ENCODE results near the gene PRODH2.
"Not testable (repeated sequence)": the region's sequence is repeated elsewhere in the genome, so short reads cannot be mapped to it uniquely, and the experiment has no call there.

Gene PRODH2

GRCh38 chr19:35843676-35844481 is 31.2 kb upstream of the PRODH2 start:
- no peak for DNase-seq (ENCODE audit: low read depth, low spot score)

DNA sequence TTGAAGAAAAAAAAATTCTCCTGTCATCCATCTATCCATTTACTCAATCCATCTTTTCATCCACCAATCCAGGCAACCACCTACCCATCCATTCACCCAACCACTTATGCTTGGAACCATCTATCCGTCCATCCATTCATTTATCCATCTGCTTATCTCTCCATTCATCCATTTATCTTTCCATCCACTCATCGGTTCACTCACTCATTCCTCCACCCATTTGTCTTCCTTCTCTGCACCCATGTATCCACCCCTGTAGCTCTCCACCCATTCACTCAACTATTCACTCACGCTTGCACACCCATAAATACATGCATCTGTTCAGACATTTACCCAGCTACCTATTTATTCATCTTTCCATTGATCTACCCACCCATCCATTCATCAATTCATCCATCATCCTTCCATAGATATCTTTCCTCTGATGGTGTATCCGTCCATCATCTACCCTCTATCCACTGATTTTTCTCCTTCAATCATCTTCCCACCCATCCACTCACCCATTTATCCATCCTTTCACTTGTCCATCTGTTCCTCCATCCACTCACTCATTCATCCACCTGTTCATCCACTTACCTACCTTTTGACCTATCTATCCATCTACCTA is 30.1 kb upstream of the PRODH2 start:
- DNase-seq (ENCODE audit: low read depth, low spot score), result no peak

GRCh38 chr19:35841961-35842595 is 29.4 kb upstream of the PRODH2 start:
- DNase-seq (ENCODE audit: low read depth, low spot score), result no peak

- DNase-seq (ENCODE audit: low read depth, low spot score), result not testable (repeated sequence)
These were observed 23.5 kb upstream of the PRODH2 start for GRCh38 chr19:35836096-35836495.

DNA sequence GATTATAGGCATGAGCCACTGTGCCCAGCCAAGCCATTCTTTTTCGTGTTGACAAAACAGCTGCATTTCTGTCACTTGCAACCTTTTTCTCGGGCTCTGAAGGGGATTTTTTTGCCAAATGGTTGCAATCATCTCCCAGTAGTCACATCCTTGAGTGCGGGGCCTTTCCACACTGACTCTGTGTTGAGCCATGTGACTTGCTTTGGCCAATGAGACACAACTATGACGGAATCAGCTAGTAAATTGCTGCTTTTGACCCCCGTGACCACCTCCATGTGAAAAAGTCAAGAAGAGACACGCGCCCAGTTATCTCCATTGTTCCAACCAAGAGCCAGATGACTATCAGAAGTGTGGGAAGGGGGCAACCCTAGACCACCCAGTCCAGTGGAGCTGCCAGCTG is 21.3 kb upstream of the PRODH2 start:
- DNase-seq (ENCODE audit: low read depth, low spot score), result no peak

DNA sequence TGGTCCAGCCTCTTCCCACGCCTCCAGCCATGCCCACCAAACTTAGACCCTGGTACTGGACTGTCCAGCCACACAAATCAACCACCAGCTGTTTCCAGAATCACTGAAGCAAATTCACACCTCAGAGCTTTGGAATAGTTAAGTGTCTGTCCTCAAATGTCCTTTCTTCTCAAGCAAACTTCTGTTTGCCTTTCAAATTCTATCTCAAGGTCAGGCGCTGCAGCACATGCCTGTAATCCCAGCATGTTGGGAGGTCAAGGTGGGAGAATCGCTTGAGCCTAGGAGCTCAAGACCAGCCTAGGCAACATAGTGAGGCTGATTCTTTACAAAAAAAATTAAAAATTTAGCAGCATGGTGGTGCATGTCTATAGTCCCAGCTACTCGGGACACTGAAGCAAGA is 19.4 kb upstream of the PRODH2 start:
- no peak for DNase-seq (ENCODE audit: low read depth, low spot score)

DNA sequence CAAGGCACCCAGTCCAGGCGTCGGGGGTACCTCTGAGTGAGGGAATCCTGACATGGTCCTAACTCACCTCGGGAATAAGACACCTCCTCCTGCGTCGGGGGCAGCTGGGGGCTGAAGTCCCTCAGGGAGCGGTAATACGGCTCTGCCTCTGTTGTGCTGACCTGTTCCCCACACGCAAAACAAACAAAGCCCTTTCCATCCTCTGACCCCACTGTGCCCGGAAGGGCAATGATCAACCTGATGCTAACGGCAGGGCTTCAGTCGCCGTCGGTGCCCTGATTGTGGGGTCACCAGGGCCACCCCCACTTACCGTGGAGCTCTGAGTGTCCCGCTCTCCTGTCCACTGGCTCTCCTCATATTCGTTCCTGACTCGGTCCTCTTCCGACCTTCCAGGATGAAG is 18.3 kb upstream of the PRODH2 start:
- no peak for DNase-seq (ENCODE audit: low read depth, low spot score)

GRCh38 chr19:35828692-35829301 is 16.2 kb upstream of the PRODH2 start:
- DNase-seq (ENCODE audit: low read depth, low spot score), result no peak

DNA sequence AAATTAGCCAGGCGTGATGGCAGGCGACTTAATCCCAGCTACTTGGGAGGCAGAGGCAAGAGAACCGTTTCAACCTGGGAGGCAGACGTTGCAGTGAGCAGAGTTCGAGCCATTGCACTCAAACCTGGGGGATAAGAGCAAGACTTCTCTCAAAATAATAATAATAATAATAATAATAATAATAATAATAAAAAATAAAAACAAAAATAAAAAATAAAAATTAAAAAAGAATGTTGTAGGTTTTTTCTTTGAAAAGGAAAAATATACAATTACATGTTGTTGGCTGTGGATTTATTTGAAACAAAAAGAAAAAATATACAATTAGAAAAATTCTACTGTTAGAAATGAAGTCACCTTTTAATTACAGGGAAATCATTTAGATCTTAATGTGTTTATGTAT is 11.5 kb upstream of the PRODH2 start:
- DNase-seq (ENCODE audit: low read depth, low spot score), result no peak

DNA sequence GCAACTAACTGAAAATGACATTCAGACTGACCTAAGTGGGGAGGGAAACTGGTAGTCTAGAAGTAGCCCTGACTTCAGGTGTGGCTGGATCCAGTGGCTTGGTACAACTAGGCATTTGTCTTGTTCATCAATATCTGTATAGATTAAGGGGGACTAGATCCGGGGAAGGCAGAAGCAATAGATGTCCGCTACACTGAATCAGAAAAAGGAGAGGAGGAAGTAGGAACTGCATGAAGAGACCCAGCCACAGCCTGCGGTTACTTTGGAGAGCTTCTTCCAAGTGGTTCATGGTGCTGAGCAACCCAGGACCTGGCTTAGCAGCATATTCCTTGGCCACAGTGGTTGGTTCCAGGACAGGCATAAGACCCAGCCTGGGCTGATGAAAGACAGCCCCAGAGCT is 9.9 kb upstream of the PRODH2 start:
- DNase-seq (ENCODE audit: low read depth, low spot score), result no peak

DNA sequence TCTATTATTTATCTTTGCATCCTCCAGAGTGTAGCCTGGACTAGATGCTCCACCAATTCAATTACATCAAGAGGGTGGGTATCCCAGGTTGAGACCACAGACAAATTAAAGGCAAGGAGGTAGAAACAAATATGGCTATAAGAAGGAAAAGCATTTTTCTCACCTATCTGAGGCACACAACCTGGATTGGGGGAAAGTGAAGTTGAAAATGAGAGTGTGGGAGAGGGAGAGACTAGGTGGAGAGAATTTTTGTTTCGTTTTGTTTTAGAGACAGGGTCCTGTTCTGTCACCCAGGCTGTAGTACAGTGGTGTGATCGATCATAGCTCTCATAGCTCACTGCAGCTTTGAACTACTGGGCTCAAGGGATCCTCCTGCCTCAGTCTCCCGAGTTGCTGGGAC is 5.8 kb upstream of the PRODH2 start:
- no peak for DNase-seq (ENCODE audit: low read depth, low spot score)

DNA sequence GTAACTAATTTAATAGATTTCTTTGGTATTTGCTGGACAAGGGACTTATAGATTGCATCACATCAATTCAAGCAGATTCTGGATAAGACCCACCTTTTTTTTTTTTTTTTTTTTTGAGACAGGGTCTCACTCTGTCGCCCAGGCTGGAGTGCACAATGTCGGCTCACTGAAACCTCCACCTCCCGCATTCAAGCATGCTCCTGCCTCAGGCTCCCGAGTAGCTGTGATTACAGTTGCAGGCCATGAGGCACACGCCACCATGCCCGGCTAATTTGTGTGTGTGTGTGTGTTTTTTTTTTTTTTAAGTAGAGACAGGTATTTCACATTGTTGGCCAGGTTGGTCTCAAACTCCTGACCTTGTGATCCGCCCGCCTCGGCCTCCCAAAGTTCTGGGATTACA is 4.2 kb upstream of the PRODH2 start:
- DNase-seq (ENCODE audit: low read depth, low spot score), result no peak

DNA sequence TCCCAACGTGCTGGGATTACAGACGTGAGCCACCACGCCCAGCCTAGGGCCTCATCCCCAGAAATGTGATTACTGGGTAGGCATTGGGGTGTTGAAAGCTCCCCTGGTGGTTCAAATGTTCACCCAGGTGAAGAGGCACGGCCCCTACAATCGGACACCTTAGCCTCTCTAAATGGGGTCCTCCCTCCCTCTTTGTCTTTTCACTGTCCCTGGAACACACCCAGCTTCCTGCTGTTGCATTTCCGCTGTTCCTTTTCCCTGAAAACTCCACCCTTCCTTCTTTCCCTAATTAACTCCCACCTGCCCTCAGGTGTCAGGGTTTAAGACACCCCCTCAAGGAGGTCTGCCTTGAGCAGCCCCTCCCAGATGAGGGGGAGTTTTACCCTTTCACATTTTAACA is 3.6 kb upstream of the PRODH2 start:
- peak; percentile 17 for DNase-seq (ENCODE audit: low read depth, low spot score)

DNA sequence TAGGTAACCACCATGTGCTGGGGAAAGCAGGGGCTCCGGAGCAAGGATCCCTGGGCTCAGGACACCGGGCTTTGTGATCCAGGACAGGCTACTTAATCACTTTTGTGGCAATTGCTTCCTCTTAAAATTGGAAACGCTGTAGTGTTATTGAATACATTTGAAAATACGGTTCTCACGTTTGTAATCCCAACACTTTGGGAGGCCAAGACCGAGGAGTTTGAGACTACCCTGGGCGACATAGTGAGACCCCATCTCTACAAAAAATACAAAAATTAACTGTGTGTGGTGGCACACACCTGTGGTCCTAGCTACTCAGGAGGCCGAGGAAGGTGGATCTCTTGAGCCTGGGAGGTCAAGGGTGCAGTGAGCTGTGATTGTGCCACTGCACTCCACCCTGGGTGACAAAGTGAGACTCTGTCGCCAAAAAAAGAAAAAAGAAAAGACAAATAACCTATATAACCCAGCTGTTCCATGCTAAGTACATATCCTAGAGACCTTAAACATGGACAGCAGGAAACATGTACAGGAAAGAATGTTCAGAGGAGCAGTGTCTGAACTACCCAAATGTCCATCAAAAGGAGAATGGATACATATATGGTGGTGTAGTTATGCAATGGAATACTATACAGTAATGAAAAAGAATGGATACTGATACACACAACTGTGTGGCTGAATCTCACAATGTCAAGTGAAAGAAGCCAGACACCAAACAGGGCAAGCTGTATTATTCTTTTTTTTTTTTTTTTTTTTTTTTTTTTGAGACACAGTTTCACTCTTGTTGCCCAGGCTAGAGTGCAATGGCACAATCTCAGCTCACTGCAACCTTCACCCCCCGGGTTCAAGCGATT is 622 bp upstream of the PRODH2 start:
- no peak for DNase-seq (ENCODE audit: low read depth, low spot score)

GRCh38 chr19:35811317-35812219 is 1.1 kb downstream of the PRODH2 start:
- no peak for DNase-seq (ENCODE audit: low read depth, low spot score)

DNA sequence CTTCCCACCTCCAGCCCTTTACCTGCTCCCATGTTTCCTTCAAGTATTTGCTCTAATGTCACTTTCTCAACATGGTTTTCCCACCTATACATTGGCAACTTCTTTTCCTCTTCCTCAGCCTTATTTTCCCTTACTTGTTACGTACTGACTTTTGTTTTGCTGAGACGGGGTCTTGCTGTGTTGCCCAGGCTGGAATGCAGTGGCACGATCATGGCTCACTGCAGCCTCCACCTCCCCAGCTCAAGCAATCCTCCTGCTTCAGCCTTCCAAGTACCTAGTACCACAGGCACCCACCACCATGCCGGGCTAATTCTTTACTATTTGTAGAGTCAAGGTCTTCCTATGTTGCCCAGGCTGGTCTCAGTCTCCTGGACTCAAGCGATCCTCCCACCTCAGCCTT is 5.0 kb downstream of the PRODH2 start:
- no peak for DNase-seq (ENCODE audit: low read depth, low spot score)

DNA sequence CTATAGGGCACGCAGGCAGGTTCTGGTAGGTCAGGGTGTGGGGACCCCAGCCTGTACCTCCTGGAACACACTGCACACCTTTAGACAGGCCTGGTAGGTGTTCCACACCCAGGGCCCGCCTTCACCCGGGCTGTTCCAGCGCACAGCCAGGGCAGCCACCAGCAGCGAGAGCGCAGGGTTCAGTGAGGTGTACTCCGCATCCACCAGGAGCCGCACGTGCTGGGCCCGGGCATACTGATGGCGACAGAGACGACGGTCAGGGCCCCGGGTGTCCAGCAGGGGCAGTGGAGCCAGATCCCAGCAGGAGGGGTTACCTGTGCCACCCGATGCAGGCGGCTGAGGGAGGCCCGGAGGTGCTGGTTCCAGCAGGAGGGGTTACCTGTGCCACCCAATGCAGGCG is 6.0 kb downstream of the PRODH2 start:
- no peak for DNase-seq (ENCODE audit: low read depth, low spot score)

- DNase-seq (ENCODE audit: low read depth, low spot score), result no peak
These were observed 7.0 kb downstream of the PRODH2 start for GRCh38 chr19:35805526-35806102.

DNA sequence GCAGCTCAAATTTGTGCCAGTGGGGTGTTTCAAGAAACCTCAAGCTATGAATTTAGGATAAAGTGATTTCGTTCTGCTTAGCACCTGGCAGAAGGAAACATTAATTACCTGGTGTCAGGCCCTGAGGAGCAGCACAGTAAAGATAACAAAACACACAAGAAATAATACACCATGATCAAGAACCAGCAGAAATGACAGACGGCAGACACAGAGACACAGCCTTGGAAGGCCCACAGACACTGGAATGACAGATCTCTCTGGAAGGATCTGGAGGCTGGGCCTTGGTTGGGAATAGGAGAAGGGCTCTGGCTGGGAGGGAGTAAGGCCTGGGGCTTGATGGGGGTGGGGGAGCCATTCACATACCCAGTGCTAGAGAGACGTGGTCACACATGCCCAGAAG is 10.8 kb downstream of the PRODH2 start:
- DNase-seq (ENCODE audit: low read depth, low spot score), result no peak

- DNase-seq (ENCODE audit: low read depth, low spot score), result no peak
These were observed 15.0 kb downstream of the PRODH2 start for GRCh38 chr19:35797663-35798062.
